ENCODE results near the gene LIN7B. TPM values are rescaled to one million over a fixed set of nuclear protein-coding genes. Genes with fewer than 3 reads are reported as not detected.

LIN7B gene
- total and polyA plus RNA-seq, 2 of the 8 experiments (the other 6 are each of a cell fraction or from before 2014, with no cell fraction given): 4.1 to 4.2 TPM

DNA sequence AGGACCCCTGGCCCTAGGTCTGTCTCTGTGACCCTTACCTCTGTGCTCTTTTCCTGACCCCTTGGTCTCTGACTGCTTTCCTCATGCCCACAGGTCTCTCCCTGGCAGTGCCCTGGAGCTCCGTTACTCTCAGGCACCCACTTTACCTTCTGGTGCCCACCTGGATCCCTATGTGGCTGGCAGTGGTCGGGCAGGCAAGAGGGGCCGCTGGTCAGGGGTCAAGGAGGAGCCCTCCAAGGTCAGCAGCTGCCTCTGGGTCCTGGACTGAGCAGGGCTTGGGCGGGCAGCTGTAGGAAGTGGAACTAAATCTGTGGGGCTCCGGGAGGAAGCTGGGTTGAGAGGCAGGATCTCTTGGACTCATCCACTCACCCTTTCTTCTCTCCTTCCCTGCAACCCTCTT is 21.5 kb downstream of the LIN7B start (continued):
- TF ChIP-seq KDM4A (IDR thresholded peaks at IDR 0.05; ENCODE audit: low read depth, low read length, severe bottlenecking) (no peak), YY1 (IDR thresholded peaks at IDR 0.05; ENCODE audit: low read depth, low read length) (no peak)
